Lower leg skin (tissue), 3 donors: ENCODE results near the gene PACS2.

ENCODE experiments used
- POLR2A ChIP-seq, 2 donors: fragments of 450-650 bp; IDR thresholded peaks; one replicate each; pipeline ENCODE4 v1.6.1; 2016 to 2017; ENCODE audit warnings: antibody characterized with exemption in 2 of 2, mild to moderate bottlenecking in 1 of 2, moderate library complexity in 1 of 2
- TF ChIP-seq, protein P1 (sequence below), 3 donors: fragments of 450-650 bp; IDR thresholded peaks; one replicate each; pipeline ENCODE4 v1.5.1; 2016; ENCODE audit warnings: antibody characterized with exemption in 3 of 3, mild to moderate bottlenecking in 3 of 3, moderate library complexity in 2 of 3

DNA sequence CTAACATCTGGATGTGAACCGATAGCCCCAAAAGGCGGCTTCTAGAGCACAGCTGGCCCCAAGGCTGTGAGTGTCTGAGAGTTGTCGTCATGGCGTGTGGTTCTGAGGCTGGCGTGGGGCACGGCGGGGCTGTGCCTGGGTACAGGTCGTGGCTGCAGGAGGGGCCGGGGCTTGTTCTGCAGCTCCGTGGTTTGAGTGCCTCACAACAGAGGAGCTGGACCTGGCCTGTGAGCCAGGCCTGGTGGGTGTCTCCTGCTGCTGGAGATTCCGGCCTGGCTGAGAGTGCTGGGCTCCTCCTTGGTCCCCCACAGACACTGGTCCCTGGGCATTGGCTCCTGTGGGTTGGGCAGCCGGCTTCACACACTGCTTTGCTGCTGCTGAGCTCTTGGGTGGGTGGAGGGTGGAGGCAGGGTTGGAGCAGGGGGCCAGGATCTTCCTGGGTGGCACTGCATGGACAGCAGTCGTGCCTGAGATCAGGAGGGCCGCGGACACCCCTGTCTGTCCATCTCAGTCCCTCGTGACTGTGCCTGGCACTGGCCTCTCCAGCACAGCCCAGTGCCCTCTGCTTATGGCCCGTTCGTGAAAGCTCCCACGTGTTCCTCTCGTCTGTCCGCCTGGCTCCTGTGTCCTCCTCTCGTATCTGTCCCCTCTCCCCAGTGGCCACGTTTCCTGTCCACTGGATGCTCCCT, 52.0 kb downstream of the PACS2 start:
- TF ChIP-seq, protein P1, sequence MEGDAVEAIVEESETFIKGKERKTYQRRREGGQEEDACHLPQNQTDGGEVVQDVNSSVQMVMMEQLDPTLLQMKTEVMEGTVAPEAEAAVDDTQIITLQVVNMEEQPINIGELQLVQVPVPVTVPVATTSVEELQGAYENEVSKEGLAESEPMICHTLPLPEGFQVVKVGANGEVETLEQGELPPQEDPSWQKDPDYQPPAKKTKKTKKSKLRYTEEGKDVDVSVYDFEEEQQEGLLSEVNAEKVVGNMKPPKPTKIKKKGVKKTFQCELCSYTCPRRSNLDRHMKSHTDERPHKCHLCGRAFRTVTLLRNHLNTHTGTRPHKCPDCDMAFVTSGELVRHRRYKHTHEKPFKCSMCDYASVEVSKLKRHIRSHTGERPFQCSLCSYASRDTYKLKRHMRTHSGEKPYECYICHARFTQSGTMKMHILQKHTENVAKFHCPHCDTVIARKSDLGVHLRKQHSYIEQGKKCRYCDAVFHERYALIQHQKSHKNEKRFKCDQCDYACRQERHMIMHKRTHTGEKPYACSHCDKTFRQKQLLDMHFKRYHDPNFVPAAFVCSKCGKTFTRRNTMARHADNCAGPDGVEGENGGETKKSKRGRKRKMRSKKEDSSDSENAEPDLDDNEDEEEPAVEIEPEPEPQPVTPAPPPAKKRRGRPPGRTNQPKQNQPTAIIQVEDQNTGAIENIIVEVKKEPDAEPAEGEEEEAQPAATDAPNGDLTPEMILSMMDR (IDR thresholded peaks at IDR 0.05) = no peak
- TF ChIP-seq POLR2A (IDR thresholded peaks at IDR 0.05) = no peak
